Measurements from ENCODE around the gene PHF23. TPM values are rescaled to one million over a fixed set of nuclear protein-coding genes. Genes with fewer than 3 reads are reported as not detected.

PHF23 gene
- total RNA-seq, 2 donors from 2014 or later: 19.2 to 23.2 TPM

DNA sequence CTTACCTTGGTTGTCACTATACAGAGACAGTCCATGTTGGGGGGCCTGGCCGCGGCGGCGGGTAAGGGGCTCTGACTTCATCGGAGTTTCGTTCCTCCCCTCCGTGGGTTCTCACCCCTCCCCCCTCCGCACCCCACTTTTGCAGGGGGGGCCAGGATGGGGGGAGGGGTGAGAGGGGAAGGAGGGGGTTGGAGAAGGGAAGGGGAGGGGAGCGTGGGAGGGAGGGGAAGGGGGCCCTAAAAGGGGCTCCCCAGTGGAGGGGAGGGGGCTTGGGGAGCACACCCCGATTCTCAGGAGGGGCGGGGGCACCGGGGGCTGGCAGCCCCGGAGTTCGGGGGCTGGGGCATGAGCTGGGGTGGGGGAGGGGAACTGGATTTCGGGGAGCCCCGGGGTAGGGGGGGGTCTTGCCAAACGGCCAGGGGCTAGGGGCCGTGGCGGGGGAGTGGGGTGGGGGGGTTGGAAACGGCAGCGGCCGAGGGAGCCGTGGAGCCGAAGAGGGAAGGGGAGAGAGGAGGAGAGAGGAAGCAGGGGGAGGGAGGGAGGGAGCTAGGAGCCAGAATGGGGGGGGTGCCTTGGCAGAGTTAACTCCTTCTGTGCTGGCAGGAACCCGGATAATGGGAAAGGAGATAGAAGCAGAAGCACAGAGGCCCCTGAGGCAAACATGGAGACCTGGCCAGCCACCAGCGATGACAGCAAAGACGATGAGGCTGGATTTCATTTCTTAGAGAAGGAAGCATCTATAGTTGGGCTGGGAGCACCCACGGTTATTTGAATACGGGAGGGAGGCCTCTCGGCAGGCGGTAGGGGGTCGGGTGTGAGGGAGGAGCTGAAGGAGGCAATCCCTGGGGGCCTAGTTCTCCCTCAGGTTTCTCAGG, 21.9 kb downstream of the PHF23 start:
- DNase-seq (no peak), ATAC-seq (no peak)
- no peaks in the 10 kb centered on the region for H3K9me3 ChIP-seq (ENCODE audit: control insufficient read depth, low read length, poor library complexity, severe bottlenecking)
- H3K27ac Mint-ChIP-seq: peak overlapping the region; percentile 73
- peak overlapping the region; percentile 84 for H3K4me3 Mint-ChIP-seq
- H3K27me3 Mint-ChIP-seq: peaks cover 2% of the 10 kb centered on the region
- no peaks in the 10 kb centered on the region for H3K36me3 Mint-ChIP-seq (ENCODE audit: low read depth)
- peaks cover 56% of the 10 kb centered on the region for H3K4me1 Mint-ChIP-seq

DNA sequence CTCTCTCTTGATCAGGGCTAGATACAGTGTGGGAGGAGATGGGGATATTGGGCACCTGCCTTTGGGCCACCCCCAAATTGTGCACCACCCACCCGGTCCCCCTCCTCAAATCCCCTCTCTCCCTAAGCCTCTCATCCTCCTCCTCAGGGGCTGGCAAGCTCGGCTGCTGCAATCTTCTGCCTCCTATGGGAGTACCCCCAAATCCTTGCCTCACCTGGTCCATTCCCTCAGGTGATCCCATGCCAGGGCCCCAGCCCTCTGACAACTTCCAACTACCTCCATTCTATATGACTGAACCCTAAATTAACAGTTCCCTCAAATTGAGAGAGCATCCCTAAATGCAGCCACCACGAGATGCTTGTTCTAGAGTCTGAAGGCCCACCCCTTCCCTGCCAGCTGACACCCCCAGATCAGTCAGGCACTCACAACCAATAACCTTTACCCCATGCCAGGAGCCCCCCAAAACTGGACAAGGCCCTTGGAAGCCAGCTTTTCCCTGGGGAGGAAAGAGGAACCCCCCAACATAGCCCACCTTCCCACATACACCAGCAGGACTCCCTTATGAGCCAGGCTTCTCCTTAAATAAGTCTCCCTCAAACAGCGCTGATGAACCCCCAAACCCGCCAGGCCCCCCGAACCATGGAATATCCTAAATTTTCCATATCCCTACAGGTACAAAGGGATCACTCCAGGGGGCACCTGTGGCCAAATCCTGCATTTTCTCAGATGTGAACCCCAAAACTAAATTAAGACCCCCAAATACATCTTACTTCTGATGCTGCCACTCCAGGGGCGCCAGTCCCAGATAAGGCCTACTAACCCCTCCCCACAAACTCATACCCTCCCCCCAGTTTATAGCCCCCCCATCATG, 22.8 kb downstream of the PHF23 start:
- Mint-ChIP-seq H3K4me3 (peak overlapping the region; percentile 82), H3K4me1 (peaks cover 62% of the 10 kb centered on the region), H3K27ac (peak overlapping the region; percentile 86), H3K36me3 (ENCODE audit: low read depth) (no peaks in the 10 kb centered on the region), H3K27me3 (peaks cover 8% of the 10 kb centered on the region)
- ATAC-seq: no peak
- DNase-seq: no peak
- no peaks in the 10 kb centered on the region for H3K9me3 ChIP-seq (ENCODE audit: control insufficient read depth, low read length, poor library complexity, severe bottlenecking)

DNA sequence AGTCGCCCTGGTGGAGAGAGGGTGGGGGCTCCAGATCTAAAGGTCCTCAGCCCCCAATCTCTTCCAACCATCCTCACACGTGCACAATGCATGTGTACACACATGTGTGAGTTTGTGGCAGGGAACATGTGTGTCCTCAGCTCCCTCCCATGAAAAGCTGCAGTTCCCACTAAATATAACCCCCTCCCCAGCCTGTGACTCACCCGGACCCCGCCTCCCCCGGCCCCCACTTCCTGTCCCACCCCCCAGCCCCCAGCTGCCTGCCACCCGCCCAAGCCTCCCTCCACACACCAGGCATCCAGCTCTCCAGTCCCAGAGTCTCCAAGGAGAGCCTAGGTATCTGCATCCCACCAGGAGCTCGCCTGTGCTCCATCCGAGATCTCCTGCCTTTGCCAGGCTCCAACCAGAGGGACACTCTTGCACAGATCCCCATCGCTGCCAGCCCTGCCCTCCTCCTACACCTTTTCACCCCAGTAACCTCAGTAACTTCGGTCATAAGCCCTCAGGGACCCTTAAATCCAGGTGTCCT, 23.5 kb downstream of the PHF23 start:
- Mint-ChIP-seq H3K27me3 (peaks cover 8% of the 10 kb centered on the region), H3K36me3 (ENCODE audit: low read depth) (no peaks in the 10 kb centered on the region), H3K4me1 (peaks cover 54% of the 10 kb centered on the region), H3K27ac (peak overlapping the region; percentile 86), H3K4me3 (peak overlapping the region; percentile 93)
- DNase-seq (no peak), ATAC-seq (no peak)
- no peaks in the 10 kb centered on the region for H3K9me3 ChIP-seq (ENCODE audit: control insufficient read depth, low read length, poor library complexity, severe bottlenecking)

DNA sequence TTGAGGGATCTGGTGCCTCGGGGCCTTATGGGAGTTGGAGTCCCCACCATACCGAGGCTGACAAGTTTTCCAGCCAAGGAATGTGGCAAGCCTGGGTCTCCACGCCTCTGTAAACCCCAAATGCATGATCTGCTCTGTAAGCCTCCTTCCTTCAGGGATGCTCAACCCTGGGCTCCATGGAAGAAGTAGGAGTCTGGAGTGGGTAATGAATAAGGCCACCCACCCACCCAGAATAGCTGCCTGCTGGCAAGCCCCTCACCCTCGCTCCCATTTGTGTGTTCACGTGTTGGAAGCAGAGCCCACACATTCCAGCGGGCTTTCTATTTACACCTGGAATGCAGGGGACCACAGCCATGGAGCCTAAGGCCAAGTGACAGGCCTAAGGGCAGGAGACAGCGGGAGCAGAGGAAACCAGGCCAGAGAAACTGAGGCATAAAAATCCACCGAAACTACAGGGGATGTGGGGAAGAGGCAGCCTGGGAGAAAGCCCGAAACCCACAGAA, 24.1 kb downstream of the PHF23 start:
- peaks cover 54% of the 10 kb centered on the region for H3K4me1 Mint-ChIP-seq
- peak overlapping the region; percentile 99 for H3K27ac Mint-ChIP-seq
- H3K4me3 Mint-ChIP-seq: peak overlapping the region; percentile 93
- ATAC-seq (no peak), DNase-seq (no peak)
- H3K36me3 Mint-ChIP-seq (ENCODE audit: low read depth): no peaks in the 10 kb centered on the region
- peaks cover 8% of the 10 kb centered on the region for H3K27me3 Mint-ChIP-seq
- no peaks in the 10 kb centered on the region for H3K9me3 ChIP-seq (ENCODE audit: control insufficient read depth, low read length, poor library complexity, severe bottlenecking)

DNA sequence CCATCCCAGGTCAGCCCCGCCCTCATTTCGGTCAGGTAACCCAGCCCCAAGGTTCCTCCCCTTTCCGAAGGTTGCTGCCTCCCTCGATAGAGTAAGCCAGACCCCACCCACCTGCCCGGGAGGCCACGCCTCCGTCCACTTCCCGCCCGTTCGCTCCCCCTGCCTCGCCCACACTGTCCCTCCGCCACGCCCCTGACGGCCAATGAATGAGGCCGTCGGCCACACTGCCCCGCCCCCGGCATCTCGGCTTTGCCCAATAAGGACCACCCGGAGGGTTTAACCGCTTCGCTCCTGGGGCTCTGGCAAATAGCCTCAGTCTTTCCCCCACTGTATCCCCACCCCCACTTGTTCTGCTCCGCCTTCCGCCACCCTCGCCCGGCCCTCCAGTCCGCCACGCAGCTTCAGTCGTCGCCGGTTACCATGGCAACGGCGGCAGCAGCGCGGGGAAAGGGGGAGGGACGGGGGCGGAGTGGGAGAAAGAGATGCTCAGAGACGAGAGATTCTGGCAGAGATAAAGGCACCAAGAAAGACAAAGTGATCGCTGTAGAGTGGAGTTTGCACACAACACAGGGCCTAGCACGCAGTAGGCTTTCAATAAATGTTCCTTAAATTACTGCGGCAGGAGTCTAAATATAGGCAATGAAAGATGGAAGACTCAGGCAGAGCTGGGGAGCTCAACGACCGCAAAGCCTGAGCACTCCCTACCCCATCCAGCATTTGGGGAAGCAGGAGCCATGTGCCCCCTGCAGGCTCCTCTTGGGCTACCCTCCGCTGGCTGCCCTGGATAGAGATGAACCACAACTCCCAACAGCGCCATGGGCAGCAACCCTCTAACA, 24.7 kb downstream of the PHF23 start:
- no peaks in the 10 kb centered on the region for H3K36me3 Mint-ChIP-seq (ENCODE audit: low read depth)
- peak; percentile 82 for ATAC-seq

DNA sequence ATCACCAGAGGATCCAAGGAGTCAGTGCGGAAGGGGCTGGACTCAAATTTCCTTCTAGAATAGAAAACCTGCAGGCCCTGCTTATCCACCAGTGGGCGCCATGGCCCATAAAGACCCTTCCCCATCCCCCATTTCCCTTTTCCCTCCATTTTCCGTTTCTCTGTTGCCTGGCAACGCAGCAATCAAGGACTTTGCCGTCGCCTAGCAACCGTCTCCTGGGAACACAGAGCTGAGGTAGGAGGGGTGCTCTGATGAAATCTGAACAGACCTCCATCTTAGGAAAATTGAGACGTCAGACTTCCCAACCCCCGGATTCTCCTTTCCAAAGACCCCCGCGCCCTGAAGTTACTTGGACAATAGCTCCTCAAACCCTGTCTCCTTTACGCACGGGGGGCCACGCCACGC, 25.4 kb downstream of the PHF23 start:
- ATAC-seq: peak; percentile 19
- no peaks in the 10 kb centered on the region for H3K9me3 ChIP-seq (ENCODE audit: control insufficient read depth, low read length, poor library complexity, severe bottlenecking)
- H3K4me3 Mint-ChIP-seq: peak overlapping the region; percentile 93
- DNase-seq: peak; percentile 54 to 70 (median 69)
- no peaks in the 10 kb centered on the region for H3K36me3 Mint-ChIP-seq (ENCODE audit: low read depth)
- peaks cover 48% of the 10 kb centered on the region for H3K4me1 Mint-ChIP-seq
- peaks cover 8% of the 10 kb centered on the region for H3K27me3 Mint-ChIP-seq
- H3K27ac Mint-ChIP-seq: peak overlapping the region; percentile 99

More for the DNA sequence above, 24.7 kb downstream of the PHF23 start:
- Mint-ChIP-seq H3K4me1 (peaks cover 53% of the 10 kb centered on the region), H3K27ac (peak overlapping the region; percentile 99), H3K27me3 (peaks cover 8% of the 10 kb centered on the region), H3K4me3 (peak overlapping the region; percentile 93)
- H3K9me3 ChIP-seq (ENCODE audit: control insufficient read depth, low read length, poor library complexity, severe bottlenecking): no peaks in the 10 kb centered on the region
- DNase-seq: peak; percentile 98 to 99 (median 99)

DNA sequence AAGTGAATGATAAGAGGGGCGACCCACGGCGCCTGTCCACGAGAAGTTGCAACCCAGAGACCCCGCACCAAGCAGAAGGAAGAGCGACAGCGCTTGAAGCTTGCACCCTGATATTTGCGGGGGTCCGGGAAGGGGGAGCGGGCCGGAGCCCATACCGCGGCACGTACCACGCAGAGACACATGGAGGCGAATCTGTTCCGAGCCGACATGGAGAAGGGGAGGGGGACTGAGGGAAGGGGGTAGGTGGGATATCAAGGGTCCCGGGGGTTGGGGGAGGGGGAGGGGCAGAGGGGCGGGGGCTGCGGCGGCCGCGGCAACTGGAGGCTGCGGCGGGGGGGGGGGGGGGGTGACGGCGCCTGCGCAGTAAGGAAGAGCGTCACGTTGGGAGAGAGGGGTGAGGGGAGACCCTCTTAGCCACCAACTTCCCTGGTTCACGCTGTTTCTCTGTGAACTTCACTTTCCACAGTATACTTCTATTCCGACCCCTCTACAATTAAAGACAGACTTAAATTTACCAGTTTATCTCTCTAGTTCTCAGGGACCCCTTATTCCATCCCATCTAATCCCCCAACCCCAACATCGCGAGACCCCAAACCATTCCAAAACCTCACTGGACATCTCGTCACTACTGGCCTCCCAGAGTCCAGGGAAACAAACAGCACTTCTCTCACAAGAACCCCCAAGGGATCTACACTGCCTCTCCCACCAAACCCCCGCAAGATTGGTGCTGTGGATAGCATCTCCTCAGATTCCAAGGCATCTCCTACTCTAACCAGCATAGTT, 27.6 kb downstream of the PHF23 start:
- H3K27me3 Mint-ChIP-seq: peaks cover 8% of the 10 kb centered on the region
- DNase-seq (no peak), ATAC-seq (no peak)
- H3K27ac Mint-ChIP-seq: peak overlapping the region; percentile 89
- no peaks in the 10 kb centered on the region for H3K36me3 Mint-ChIP-seq (ENCODE audit: low read depth)
- peak overlapping the region; percentile 7 for H3K4me3 Mint-ChIP-seq
- H3K4me1 Mint-ChIP-seq: peaks cover 48% of the 10 kb centered on the region
- H3K9me3 ChIP-seq (ENCODE audit: control insufficient read depth, low read length, poor library complexity, severe bottlenecking): no peaks in the 10 kb centered on the region

DNA sequence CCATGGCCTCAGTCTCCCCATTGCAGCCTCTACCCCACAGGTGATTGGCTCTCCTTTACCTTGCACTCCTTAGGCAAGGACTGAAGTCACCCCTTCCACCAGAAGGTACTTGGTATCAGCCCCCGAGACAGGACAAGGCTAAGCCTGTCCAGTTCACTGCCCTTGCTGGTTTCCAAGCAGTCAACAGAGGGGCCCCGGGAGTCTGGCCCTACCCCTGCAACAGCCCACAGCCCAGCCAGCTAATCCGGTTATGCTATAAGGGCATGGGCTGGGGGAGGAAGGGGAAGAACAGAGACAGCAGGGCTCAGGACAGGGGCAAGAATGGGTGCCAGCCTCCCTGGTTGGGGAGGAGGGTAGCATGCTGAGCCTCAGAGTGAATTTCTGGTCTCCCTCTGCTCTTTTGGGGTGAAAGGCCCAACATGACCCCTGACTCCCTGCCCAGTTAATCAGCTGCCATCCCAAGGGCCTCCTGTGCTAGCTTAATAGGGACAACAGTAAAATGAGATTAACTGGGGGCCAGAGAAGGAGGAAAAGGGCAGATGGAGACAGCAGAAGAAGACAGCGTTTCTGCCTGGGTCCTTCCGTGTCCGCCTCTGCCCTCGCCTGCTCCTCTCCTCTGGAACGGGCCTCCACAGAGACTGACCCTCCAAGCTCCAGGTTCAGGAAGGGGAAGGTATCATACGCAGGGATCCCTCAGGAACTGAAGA, 30.4 kb downstream of the PHF23 start:
- Mint-ChIP-seq H3K27ac (peak overlapping the region; percentile 85), H3K4me1 (peaks cover 54% of the 10 kb centered on the region), H3K36me3 (ENCODE audit: low read depth) (no peaks in the 10 kb centered on the region), H3K4me3 (no peak overlapping the region), H3K27me3 (peaks cover 8% of the 10 kb centered on the region)
- no peak for DNase-seq
- no peaks in the 10 kb centered on the region for H3K9me3 ChIP-seq (ENCODE audit: control insufficient read depth, low read length, poor library complexity, severe bottlenecking)
- no peak for ATAC-seq

DNA sequence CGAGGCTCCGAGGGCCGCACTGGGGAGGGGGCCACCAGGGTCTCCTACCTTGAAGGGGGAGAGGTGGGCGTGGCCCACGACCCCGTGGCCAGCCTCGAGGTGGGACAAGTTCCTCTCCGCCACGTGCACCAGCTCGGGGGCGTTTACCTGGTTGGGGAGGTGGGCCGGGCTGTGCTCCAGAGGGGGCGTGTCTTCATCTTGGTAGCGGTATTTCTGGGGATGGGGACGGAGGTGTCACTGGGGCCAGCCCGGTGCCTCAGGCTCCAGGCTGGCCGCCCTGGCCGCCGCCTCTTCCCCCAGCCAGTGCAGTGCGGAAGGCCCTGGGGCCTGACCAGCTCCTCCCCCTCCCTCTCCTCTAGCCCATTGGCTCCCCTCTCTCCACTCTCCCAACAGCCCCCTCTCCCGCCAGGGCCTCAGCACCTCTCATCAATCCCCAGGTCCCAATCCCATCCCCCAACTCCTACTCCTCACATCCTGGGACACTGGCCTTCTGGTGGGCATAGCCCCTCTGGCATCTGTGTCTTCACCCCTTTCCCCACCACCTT, 31.2 kb downstream of the PHF23 start:
- Mint-ChIP-seq H3K36me3 (ENCODE audit: low read depth) (no peaks in the 10 kb centered on the region), H3K27ac (peak overlapping the region; percentile 100), H3K27me3 (peaks cover 8% of the 10 kb centered on the region), H3K4me3 (no peak overlapping the region), H3K4me1 (peaks cover 50% of the 10 kb centered on the region)
- ATAC-seq (no peak), DNase-seq (no peak)
- no peaks in the 10 kb centered on the region for H3K9me3 ChIP-seq (ENCODE audit: control insufficient read depth, low read length, poor library complexity, severe bottlenecking)

DNA sequence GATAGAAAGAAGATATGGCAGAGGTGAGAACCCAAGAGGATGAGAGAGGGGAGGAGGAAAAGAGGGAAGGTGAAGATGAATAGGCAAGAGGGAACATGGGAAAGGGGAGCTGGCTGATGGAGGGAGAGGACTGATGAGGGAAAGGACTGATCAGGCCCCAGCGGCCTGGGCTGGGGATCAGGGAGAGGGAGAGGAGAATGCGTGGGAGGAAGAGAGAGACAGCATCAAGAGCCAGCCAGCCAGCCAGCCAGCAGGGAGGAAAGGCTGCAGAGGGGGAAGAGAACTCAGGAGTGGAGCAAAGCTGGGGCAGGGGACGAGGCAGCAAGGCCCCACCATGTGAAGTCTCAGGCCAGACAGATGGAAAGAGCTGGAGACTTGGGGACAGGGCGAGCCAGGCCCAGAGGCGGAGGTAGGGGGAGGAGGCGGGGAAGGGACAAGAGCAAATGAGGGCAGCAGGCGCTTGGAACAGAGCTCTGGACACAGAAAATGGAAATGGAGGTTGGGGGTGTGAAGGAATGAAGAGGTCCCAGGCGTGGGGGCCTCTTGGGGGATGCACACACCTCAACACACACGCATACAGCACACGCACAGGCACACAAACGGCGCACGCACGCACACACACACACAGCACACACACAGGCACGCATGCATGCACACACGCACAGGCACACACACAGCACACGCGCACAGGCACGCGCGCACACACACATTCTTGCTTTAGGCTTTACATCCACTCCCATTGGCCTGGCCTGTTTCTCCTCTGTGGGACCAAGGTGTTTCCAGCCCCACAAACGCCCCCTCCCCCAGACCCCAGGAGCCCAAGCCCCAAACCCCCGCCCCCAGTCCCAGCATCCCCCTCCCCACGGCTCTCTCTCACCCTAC, 31.9 kb downstream of the PHF23 start:
- no peaks in the 10 kb centered on the region for H3K36me3 Mint-ChIP-seq (ENCODE audit: low read depth)
- no peak for ATAC-seq
- H3K27ac Mint-ChIP-seq: peak overlapping the region; percentile 100
- peaks cover 50% of the 10 kb centered on the region for H3K4me1 Mint-ChIP-seq
- DNase-seq: no peak
- no peaks in the 10 kb centered on the region for H3K9me3 ChIP-seq (ENCODE audit: control insufficient read depth, low read length, poor library complexity, severe bottlenecking)
- H3K4me3 Mint-ChIP-seq: no peak overlapping the region
- peaks cover 6% of the 10 kb centered on the region for H3K27me3 Mint-ChIP-seq

Data from T-helper 17 cell (primary cell).